ES-I3 (cell line): ENCODE data around the gene FOLR2.

ENCODE experiments used
- H3K36me3 ChIP-seq: 2 replicates; pipeline ENCODE4 v1.6.1; 2013; ENCODE audit warnings: mild to moderate bottlenecking, low read length, control low read depth, moderate library complexity; ENCODE audit not compliant: insufficient read depth
- H3K4me1 ChIP-seq: 2 replicates; pipeline ENCODE4 v1.6.1; 2013; ENCODE audit warnings: mild to moderate bottlenecking, control low read depth, low read length; ENCODE audit not compliant: insufficient read depth
- H3K9ac ChIP-seq: 2 replicates; pipeline ENCODE4 v1.6.1; 2013; ENCODE audit warnings: low read depth, mild to moderate bottlenecking, low read length, moderate library complexity
- H3K9me3 ChIP-seq: 2 replicates; pipeline ENCODE4 v1.6.1; 2013; ENCODE audit warnings: mild to moderate bottlenecking, low read length, moderate library complexity; ENCODE audit not compliant: control insufficient read depth, insufficient read depth

FOLR2 gene

DNA sequence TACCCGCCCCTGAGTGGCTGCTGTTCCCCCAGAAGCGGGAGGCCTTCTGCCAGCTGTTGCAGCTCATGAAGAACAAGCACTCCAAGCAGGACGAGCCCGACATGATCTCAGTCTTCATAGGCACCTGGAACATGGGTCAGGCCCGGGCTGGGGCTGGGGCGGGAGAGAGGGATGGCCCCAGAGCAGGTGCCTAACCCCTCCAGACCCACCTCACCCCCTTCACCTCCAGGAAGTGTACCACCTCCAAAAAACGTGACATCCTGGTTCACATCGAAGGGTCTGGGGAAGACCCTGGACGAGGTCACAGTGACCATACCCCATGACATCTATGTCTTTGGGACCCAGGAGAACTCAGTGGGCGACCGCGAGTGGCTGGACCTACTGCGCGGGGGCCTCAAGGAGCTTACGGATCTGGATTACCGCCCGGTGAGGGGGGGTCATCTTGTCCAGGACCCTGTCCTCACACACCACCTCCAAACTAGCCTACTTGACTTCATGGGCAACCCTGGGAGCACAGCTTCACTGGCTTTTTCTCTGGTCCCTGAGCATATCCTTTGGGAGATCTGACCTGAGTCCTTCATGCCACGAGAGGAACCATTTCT is 14.3 kb downstream of the FOLR2 start:
- peaks cover 16% of the 10 kb centered on the region for H3K36me3 ChIP-seq
- no peaks in the 10 kb centered on the region for H3K9me3 ChIP-seq
- no peak overlapping the region for H3K9ac ChIP-seq
- no peaks in the 10 kb centered on the region; the same call in 1 of the 2 replicates for H3K4me1 ChIP-seq

DNA sequence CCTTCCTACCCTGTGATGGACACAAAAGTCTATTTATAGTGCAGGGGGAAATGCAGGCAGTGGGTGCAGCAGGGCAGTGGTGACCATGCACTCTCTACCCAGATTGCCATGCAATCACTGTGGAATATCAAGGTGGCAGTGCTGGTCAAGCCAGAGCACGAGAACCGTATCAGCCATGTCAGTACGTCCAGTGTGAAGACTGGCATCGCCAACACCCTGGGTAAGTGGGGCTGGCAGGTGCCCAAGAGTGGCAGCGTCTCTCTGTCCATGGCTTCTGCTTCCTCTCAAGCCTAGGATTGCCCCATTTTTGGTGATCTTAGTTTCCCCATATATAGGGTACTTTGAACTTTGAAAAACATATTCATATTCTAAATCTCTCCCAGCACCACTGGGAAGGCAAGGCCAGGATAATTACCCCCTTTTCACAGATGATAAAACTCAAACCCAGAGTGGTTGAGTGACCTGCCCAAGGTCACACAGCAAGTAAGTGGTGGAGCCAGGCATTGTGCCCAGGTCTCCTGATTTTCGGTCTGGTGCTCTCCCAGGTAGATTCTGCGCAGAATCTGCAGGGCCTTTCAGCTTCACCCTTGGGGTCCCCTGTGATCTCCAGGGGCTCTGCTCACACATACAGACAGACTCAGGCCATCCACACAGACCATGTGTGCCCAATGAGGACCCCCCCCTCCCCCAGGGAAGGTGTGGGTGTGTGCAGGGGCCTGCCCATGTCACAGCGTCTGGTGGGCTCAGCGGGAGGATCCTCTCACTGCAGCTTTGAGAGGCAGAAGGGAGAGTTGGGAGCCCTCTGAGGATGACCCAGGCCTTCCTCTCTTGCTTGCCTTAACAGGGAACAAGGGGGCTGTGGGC is 15.0 kb downstream of the FOLR2 start:
- no peak overlapping the region for H3K9ac ChIP-seq
- peaks cover 16% of the 10 kb centered on the region for H3K36me3 ChIP-seq
- H3K9me3 ChIP-seq = no peaks in the 10 kb centered on the region
- H3K4me1 ChIP-seq = no peaks in the 10 kb centered on the region

DNA sequence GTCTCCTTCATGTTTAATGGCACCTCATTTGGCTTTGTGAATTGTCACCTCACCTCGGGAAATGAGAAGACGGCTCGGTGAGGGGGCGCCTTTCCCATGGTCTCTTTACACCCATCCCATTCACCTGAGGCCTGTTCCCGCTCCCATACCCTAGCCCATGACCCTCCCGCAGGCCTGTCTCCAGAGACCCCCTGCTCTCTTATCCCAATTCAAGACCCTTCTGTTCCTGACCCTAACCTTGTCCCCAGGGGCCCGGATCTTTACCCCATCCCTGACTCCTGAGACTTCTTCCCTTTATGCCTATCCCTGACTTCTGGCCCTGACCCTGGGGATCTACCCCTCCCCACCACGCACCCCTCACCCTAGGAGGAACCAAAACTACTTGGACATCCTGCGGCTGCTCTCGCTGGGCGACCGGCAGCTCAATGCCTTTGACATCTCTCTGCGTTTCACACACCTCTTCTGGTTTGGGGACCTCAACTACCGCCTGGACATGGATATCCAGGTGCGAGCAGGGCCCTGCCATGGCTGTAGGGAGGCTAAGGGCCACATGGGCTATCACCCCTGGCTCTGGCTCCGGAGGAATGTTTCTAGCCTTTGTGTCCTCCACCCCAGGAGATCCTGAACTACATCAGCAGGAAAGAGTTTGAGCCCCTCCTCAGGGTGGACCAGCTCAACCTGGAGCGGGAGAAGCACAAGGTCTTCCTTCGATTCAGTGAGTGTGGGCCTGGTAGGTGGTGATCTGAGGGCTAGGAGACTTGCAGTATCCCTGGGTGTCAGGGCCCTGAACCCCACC is 15.9 kb downstream of the FOLR2 start:
- peaks cover 16% of the 10 kb centered on the region for H3K36me3 ChIP-seq

DNA sequence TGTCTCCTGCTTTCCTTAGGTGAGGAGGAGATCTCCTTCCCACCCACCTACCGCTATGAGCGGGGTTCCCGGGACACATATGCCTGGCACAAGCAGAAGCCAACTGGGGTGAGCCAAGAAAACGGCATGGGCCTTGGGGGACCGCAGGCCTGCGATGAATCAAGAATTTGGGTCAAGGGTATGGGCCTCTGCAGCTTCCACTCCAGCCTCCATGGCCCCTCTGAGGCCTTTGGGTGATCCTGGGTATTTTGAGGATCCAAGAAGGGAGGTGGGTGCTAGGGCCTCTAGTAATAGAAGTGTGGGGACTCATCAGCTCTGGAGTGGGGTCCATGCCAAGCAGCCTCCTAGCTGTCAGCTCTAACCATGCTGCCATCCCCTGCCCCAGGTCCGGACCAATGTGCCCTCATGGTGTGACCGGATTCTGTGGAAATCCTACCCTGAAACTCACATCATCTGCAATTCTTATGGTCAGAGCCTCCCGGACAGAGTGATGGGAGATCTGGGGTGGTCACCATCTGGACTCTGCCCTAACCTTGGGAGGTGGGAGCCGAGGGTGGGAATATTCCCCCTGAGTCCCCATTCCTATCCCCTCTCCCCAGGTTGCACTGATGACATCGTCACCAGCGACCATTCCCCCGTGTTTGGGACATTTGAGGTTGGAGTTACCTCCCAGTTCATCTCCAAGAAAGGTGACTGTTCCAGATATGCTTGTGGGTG is 16.6 kb downstream of the FOLR2 start:
- Histone ChIP-seq H3K36me3 (peaks cover 14% of the 10 kb centered on the region), H3K4me1 (peaks cover 6% of the 10 kb centered on the region; the same call in 1 of the 2 replicates), H3K9ac (no peak overlapping the region), H3K9me3 (no peaks in the 10 kb centered on the region)

More for the DNA sequence above, 15.9 kb downstream of the FOLR2 start:
- Histone ChIP-seq H3K9ac (no peak overlapping the region), H3K9me3 (no peaks in the 10 kb centered on the region), H3K4me1 (peaks cover 2% of the 10 kb centered on the region; the same call in 1 of the 2 replicates)

DNA sequence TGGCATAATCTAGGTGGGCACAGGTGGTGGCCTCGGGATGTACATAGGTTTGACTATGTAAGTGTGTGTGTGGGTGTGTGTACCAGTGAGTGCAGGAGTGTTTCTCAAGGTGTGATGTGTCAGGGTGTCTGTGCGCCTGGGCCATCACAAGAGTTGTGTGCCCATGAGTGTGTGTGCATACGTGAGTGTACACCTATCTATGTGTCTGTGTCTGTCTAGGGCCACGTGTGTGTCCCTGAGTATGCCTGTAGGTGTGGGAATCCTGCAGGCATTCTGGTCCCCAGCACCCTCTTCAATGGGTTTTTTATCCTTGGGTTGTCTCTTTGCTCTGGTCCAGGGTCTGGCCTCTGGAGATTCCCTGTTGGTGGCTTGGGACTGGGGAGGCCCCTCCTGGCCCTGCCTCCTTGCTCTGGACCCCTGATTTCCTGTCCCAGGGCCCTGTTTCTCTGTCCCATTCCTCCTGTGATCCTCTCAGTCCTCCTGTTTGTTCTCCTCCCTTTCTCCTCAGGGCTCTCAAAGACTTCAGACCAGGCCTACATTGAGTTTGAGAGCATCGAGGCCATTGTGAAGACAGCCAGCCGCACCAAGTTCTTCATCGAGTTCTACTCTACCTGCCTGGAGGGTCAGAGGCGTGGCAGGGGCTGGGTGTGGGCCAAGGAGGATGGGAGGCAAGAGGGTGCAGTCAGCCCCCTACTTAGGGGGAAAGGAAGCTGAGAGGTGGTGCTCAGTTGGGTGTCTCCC is 17.3 kb downstream of the FOLR2 start:
- Histone ChIP-seq H3K9me3 (no peaks in the 10 kb centered on the region), H3K36me3 (peaks cover 13% of the 10 kb centered on the region), H3K9ac (no peak overlapping the region), H3K4me1 (peaks cover 6% of the 10 kb centered on the region; the same call in 1 of the 2 replicates)

DNA sequence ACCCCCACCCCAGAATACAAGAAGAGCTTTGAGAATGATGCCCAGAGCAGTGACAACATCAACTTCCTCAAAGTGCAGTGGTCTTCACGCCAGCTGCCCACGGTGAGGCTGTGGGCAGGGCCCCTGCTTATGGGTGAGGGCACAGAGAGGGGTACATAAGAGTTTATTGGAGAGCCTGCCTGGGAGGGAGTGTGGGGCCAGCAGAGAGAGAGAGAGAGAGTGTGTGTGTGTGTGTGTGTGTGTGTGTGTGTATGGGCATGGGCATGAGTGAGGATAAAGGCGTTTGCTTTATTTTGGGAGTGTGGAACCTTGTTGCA is 17.9 kb downstream of the FOLR2 start:
- Histone ChIP-seq H3K4me1 (peaks cover 6% of the 10 kb centered on the region; the same call in 1 of the 2 replicates), H3K9me3 (no peaks in the 10 kb centered on the region), H3K9ac (no peak overlapping the region), H3K36me3 (peaks cover 10% of the 10 kb centered on the region)

DNA sequence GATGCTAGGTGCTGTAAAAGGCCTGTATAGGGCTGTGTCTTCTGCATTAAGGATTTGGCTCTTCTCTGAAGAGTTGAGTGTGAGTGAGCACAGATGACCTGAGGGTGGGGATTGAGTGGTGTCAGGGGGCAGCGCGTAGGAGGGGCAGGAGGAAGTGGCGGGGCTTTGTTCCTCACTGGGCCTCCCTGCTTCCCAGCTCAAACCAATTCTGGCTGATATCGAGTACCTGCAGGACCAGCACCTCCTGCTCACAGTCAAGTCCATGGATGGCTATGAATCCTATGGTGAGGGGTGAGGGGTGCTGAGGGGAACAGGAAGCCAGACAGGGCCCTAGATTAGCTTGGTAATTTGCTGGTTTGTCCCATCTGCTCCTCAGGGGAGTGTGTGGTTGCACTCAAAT is 18.3 kb downstream of the FOLR2 start:
- Histone ChIP-seq H3K9ac (no peak overlapping the region), H3K9me3 (no peaks in the 10 kb centered on the region), H3K36me3 (peaks cover 10% of the 10 kb centered on the region), H3K4me1 (peaks cover 6% of the 10 kb centered on the region; the same call in 1 of the 2 replicates)

DNA sequence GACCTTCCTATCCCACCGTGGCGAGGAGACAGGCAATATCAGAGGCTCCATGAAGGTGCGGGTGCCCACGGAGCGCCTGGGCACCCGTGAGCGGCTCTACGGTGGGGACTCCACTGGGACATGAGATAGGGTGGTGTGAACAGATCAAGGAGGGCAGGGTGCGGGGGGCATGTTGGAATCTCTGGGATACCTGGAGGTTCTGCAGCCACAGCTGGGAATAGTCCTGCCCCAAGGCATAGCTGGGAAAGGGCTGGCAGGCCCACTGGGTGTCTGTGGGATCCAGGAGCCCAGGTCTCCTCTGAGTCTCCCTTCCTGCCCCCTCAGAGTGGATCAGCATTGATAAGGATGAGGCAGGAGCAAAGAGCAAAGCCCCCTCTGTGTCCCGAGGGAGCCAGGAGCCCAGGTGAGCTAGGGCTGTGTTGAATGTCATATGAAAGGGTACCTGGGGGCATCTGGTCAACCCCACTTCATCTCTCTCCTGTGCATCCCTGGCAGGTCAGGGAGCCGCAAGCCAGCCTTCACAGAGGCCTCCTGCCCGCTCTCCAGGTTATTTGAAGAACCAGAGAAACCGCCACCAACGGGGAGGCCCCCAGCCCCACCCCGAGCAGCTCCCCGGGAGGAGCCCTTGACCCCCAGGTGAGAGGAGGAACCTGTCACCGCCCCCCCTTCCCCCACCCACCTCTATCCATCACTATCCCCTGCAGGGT is 18.9 kb downstream of the FOLR2 start:
- peaks cover 6% of the 10 kb centered on the region; the same call in 1 of the 2 replicates for H3K4me1 ChIP-seq
- H3K9me3 ChIP-seq = no peaks in the 10 kb centered on the region
- peaks cover 10% of the 10 kb centered on the region for H3K36me3 ChIP-seq
- no peak overlapping the region for H3K9ac ChIP-seq

DNA sequence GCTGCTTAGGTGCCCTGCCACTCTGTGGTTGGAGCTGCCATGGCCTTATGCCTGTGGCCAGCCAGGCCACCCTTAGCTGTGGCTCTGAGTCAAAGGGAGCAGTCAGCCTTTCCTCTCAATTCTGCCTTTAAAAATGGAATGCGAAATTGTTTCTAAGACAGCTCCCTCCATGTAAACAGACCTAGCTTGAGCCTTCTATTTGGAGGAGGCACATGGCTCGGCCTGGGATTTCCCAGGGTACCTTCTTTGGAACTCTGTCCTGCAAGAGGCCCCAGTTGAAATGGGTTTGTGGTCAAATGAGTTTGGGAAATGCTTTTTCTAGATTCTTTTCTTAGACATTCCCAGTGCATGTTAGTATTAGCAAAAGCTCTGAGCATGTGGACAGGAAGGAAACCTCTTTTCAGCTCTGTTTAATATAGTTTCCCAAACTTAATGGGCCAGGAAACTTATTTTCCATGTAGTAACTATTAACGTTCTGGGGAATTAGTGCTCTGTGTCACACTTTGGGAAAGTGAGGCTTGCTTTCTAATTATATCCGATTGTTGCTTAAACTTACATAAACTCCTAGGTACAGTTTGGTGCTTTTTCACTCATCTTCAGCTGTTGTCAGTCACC is 19.6 kb downstream of the FOLR2 start:
- Histone ChIP-seq H3K9me3 (no peaks in the 10 kb centered on the region), H3K4me1 (peaks cover 6% of the 10 kb centered on the region; the same call in 1 of the 2 replicates), H3K36me3 (peaks cover 10% of the 10 kb centered on the region; the same call in 1 of the 2 replicates), H3K9ac (no peak overlapping the region)

DNA sequence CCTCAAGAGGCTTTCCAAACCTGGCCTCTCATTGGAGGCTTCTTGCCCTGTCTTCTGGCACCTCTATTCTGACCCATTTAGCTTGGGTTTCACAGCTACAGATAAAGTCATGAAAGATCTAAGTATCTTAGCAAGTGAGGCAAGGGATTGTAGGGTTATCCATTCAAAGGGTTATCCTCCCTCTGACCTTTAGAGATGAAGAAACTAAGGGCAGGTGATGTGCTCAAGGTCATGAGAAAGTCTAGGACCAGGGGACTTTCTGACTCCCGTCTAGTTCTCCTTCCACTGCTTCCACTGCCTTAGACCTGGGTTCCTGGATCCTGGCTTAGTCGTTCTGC is 20.1 kb downstream of the FOLR2 start:
- Histone ChIP-seq H3K9me3 (no peaks in the 10 kb centered on the region), H3K9ac (no peak overlapping the region), H3K4me1 (peaks cover 6% of the 10 kb centered on the region; the same call in 1 of the 2 replicates), H3K36me3 (peaks cover 5% of the 10 kb centered on the region; the same call in 1 of the 2 replicates)

DNA sequence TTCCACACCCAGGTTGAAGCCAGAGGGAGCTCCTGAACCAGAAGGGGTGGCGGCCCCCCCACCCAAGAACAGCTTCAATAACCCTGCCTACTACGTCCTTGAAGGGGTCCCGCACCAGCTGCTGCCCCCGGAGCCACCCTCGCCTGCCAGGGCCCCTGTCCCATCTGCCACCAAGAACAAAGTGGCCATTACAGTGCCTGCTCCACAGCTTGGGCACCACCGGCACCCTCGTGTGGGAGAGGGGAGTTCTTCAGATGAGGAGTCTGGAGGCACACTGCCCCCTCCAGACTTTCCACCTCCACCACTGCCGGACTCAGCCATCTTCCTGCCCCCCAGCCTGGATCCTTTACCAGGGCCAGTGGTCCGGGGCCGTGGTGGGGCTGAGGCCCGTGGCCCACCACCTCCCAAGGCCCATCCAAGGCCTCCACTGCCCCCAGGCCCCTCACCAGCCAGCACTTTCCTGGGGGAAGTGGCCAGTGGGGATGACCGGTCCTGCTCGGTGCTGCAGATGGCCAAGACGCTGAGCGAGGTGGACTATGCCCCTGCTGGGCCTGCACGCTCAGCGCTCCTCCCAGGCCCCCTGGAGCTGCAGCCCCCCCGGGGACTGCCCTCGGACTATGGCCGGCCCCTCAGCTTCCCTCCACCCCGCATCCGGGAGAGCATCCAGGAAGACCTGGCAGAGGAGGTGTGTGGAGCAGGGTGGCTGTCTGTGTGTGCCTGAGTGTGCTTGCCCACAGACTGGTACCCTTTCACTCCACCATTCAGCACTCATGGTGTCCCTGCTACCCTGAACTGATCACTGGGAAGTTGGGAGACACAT is 20.7 kb downstream of the FOLR2 start:
- Histone ChIP-seq H3K9ac (no peak overlapping the region; the same call in 1 of the 2 replicates), H3K36me3 (peaks cover 5% of the 10 kb centered on the region; the same call in 1 of the 2 replicates), H3K4me1 (peaks cover 6% of the 10 kb centered on the region; the same call in 1 of the 2 replicates), H3K9me3 (no peaks in the 10 kb centered on the region)

DNA sequence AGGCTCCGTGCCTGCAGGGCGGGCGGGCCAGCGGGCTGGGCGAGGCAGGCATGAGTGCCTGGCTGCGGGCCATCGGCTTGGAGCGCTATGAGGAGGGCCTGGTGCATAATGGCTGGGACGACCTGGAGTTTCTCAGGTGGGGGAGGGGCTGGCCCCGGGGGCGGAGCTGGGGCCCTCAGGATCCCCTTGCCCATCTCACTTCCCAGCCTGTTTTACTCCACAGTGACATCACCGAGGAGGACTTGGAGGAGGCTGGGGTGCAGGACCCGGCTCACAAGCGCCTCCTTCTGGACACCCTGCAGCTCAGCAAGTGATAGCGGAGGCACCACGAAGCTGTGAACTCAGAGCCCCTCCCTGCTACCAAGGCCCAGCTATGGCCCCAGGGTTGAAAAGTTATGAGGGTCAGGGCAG is 21.5 kb downstream of the FOLR2 start:
- Histone ChIP-seq H3K9ac (peak overlapping the region; percentile 55; the same call in 1 of the 2 replicates), H3K36me3 (no peaks in the 10 kb centered on the region; the same call in 1 of the 2 replicates), H3K4me1 (peaks cover 6% of the 10 kb centered on the region; the same call in 1 of the 2 replicates), H3K9me3 (no peaks in the 10 kb centered on the region)
